K562 (cell line): ENCODE results near the gene KLHL35. TPM values are rescaled to one million over a fixed set of nuclear protein-coding genes. Genes with fewer than 3 reads are reported as not detected.

Experiments used
- NR2C2 ChIP-seq, 2 experiments: fragments of 200-800 bp in 1 of 2; sonication (Bioruptor generic) in 1 of 2; sonication (generic) in 1 of 2; formaldehyde crosslinking in 1 of 2; IDR thresholded peaks; 2 replicates each; pipeline versions ENCODE4 v1.6.1 to v1.8.0; 2016 to 2022; ENCODE audit warnings: mild to moderate bottlenecking in 1 of 2, missing compliant biosample characterization in 1 of 2, missing genetic modification characterization in 1 of 2, missing genetic modification reagents in 1 of 2
- RNF2 ChIP-seq: sonication (generic); IDR thresholded peaks from 2 replicates; pipeline ENCODE4 v1.6.1; 2016
- TOE1 ChIP-seq, 2 experiments: fragments of 450-650 bp in 1 of 2; sonication (generic) in 1 of 2; formaldehyde crosslinking in 1 of 2; IDR thresholded peaks; 2 replicates each; pipeline versions ENCODE4 v1.7.1 to v1.8.0; 2016 to 2022; ENCODE audit warnings: borderline replicate concordance in 2 of 2, mild to moderate bottlenecking in 2 of 2, antibody characterized with exemption in 1 of 2, inconsistent platforms in 1 of 2, low read depth in 1 of 2, missing genetic modification reagents in 1 of 2, moderate library complexity in 1 of 2
- XRCC4 ChIP-seq: IDR thresholded peaks from one replicate; pipeline ENCODE4 v1.6.1; 2011; ENCODE audit not compliant: insufficient read depth, insufficient read length; ENCODE audit errors: extremely low read depth
- ZNF239 ChIP-seq: fragments of 250-450 bp; sonication (Bioruptor Pico); IDR thresholded peaks from 2 replicates; pipeline ENCODE4 v1.4.0; 2020; ENCODE audit warnings: mild to moderate bottlenecking
- ZNF561 ChIP-seq: fragments of 450-650 bp; formaldehyde crosslinking; conservative IDR thresholded peaks from 2 replicates; pipeline ENCODE4 v1.4.0; 2020; ENCODE audit warnings: mild to moderate bottlenecking, moderate library complexity
- polyA plus RNA-seq, 8 experiments: library from polyadenylated mRNA; depleted of rRNA in 4 of 8; stranded (reverse) in 5 of 8; unstranded in 3 of 8; fragments of >200 nt; fragmentation: Nextera tagmentation in 2 of 8; fragmentation: Illumina TruSeq in 1 of 8; extraction: Ambion mirVana in 2 of 8; extraction: Trizol in 1 of 8; gene quantifications; 2 replicates each; pipeline versions ENCODE4 v1.2.1 to v1.2.3, GENCODE V29; 2011 to 2014; ENCODE audit warnings: inconsistent platforms in 1 of 8, missing spikeins in 1 of 8
- total RNA-seq, 7 experiments: library from RNA; depleted of rRNA in 6 of 7; stranded (reverse); fragments of >200 nt in 6 of 7; fragmentation: Illumina TruSeq in 2 of 7; extraction: Trizol in 2 of 7; gene quantifications; 2 replicates each; pipeline versions ENCODE4 v1.2.1 to v1.2.3, GENCODE V29; 2011 to 2021; ENCODE audit warnings: low replicate concordance in 1 of 7
- TF ChIP-seq, protein P1 (sequence below): fragments of 450-650 bp; formaldehyde crosslinking; IDR thresholded peaks from 2 replicates; pipeline ENCODE4 v1.4.0; 2020; ENCODE audit warnings: mild to moderate bottlenecking, mixed read lengths
- TF ChIP-seq, protein P2 (sequence below): sonication (generic); formaldehyde crosslinking; IDR thresholded peaks from 2 replicates; pipeline ENCODE4 v1.8.0; 2022; ENCODE audit warnings: missing genetic modification reagents, mild to moderate bottlenecking, borderline replicate concordance
- TF ChIP-seq, protein P3 (sequence below): sonication (generic); formaldehyde crosslinking; IDR thresholded peaks from 2 replicates; pipeline ENCODE4 v1.9.0; 2022; ENCODE audit warnings: mild to moderate bottlenecking, missing genetic modification reagents

The KLHL35 gene
- total and polyA plus RNA-seq, 9 of the 15 experiments (the other 6 are each of a cell fraction or from before 2014, with no cell fraction given) = not detected

DNA sequence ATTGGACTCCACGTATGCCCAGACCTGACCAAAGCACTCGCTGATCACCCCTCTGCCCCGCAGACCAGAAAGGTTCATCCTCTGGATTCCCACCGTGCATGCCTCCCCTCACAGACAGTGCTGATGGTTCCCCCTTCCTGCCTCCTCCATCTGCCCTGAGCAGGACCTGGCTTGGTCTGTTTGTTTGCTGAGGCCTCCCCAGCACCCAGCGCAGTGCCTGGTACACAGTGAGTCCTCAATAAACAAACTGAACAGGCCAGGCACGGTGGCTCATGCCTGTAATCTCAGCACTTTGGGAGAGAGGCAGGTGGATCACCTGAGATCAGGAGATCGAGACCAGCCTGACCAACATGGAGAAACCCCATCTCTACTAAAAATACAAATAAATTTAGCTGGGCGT is 57.4 kb downstream of the KLHL35 start (continued):
- TF ChIP-seq TOE1 (IDR thresholded peaks at IDR 0.05; ENCODE audit: borderline replicate concordance) (no peak), TOE1 (CRISPR knock-in tag; IDR thresholded peaks at IDR 0.05; ENCODE audit: borderline replicate concordance, low read depth) (no peak), NR2C2 (CRISPR knock-in tag; IDR thresholded peaks at IDR 0.05) (no peak), NR2C2 (tag; IDR thresholded peaks at IDR 0.05) (no peak), RNF2 (no peak), XRCC4 (no peak), ZNF239 (no peak), ZNF561 (CRISPR knock-in tag) (no peak)
- TF ChIP-seq, protein P1, sequence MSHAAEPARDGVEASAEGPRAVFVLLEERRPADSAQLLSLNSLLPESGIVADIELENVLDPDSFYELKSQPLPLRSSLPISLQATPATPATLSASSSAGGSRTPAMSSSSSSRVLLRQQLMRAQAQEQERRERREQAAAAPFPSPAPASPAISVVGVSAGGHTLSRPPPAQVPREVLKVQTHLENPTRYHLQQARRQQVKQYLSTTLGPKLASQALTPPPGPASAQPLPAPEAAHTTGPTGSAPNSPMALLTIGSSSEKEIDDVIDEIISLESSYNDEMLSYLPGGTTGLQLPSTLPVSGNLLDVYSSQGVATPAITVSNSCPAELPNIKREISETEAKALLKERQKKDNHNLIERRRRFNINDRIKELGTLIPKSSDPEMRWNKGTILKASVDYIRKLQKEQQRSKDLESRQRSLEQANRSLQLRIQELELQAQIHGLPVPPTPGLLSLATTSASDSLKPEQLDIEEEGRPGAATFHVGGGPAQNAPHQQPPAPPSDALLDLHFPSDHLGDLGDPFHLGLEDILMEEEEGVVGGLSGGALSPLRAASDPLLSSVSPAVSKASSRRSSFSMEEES = no peak
- TF ChIP-seq, protein P2, sequence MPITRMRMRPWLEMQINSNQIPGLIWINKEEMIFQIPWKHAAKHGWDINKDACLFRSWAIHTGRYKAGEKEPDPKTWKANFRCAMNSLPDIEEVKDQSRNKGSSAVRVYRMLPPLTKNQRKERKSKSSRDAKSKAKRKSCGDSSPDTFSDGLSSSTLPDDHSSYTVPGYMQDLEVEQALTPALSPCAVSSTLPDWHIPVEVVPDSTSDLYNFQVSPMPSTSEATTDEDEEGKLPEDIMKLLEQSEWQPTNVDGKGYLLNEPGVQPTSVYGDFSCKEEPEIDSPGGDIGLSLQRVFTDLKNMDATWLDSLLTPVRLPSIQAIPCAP (CRISPR knock-in tag) = no peak
- TF ChIP-seq, protein P3, sequence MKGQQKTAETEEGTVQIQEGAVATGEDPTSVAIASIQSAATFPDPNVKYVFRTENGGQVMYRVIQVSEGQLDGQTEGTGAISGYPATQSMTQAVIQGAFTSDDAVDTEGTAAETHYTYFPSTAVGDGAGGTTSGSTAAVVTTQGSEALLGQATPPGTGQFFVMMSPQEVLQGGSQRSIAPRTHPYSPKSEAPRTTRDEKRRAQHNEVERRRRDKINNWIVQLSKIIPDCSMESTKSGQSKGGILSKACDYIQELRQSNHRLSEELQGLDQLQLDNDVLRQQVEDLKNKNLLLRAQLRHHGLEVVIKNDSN (CRISPR knock-in tag) = no peak
- TF ChIP-seq, all 486 proteins: peak for 0
